Caco-2 (cell line): ENCODE data around the gene NWD2. TPM values are rescaled to one million over a fixed set of nuclear protein-coding genes. Genes with fewer than 3 reads are reported as not detected.

Experiments
- BruUV-seq: library from RNA; stranded (reverse); fragments of 400-500 nt; replicated peaks from 2 replicates; lab custom pipeline; 2021; lab: Mats Ljungman, UMichigan
- CTCF ChIA-PET: fragments of 300-600 bp; sonication (Branson Sonifier 250); formaldehyde crosslinking; loops from one replicate; lab custom pipeline; 2022; ENCODE audit warnings: antibody characterized with exemption; lab: Charles Lee
- POLR2A ChIA-PET: fragments of 300-600 bp; sonication (Branson Sonifier 250); formaldehyde crosslinking; loops from one replicate; lab custom pipeline; 2022; ENCODE audit warnings: antibody characterized with exemption; lab: Charles Lee
- DNase-seq, 2 experiments: peaks; one replicate each; pipeline versions ENCODE4 v3.0.0 to v3.0.0-alpha.2; 2020 to 2022
- H3K27me3 ChIP-seq: replicated peaks from 2 replicates; pipeline ENCODE4 v1.6.0; 2011; ENCODE audit warnings: low read length; ENCODE audit not compliant: control insufficient read depth, insufficient read depth
- H3K36me3 ChIP-seq: 2 replicates; pipeline ENCODE4 v1.5.1; 2011; ENCODE audit warnings: low read length; ENCODE audit not compliant: control insufficient read depth, insufficient read depth
- H3K4me1 ChIP-seq: fragments of 250-450 bp; sonication (Bioruptor Pico); 2 replicates; pipeline ENCODE4 v1.5.1; 2020; ENCODE audit warnings: mild to moderate bottlenecking
- H3K4me3 ChIP-seq: 2 replicates; pipeline ENCODE4 v1.5.1; 2011; ENCODE audit warnings: low read depth, mild to moderate bottlenecking, control low read depth, low read length
- H3K9me3 ChIP-seq: fragments of 250-450 bp; sonication (Bioruptor Pico); 2 replicates; pipeline ENCODE4 v1.5.1; 2020; ENCODE audit warnings: mild to moderate bottlenecking, moderate library complexity
- H3K27ac Mint-ChIP-seq: one replicate; pipeline ENCODE4 v1.8.0; 2022; ENCODE audit warnings: mixed read lengths; ENCODE audit not compliant: unreplicated experiment
- H3K27me3 Mint-ChIP-seq: one replicate; pipeline ENCODE4 v1.8.0; 2022; ENCODE audit warnings: mixed read lengths; ENCODE audit not compliant: insufficient read depth, unreplicated experiment
- H3K36me3 Mint-ChIP-seq: one replicate; pipeline ENCODE4 v1.8.0; 2022; ENCODE audit warnings: mild to moderate bottlenecking, mixed read lengths; ENCODE audit not compliant: insufficient read depth, unreplicated experiment
- H3K4me1 Mint-ChIP-seq: one replicate; pipeline ENCODE4 v1.8.0; 2022; ENCODE audit warnings: low read depth, mixed read lengths; ENCODE audit not compliant: unreplicated experiment
- H3K4me3 Mint-ChIP-seq: one replicate; pipeline ENCODE4 v1.8.0; 2022; ENCODE audit warnings: mild to moderate bottlenecking, moderate library complexity, mixed read lengths; ENCODE audit not compliant: unreplicated experiment
- H3K9me3 Mint-ChIP-seq: one replicate; pipeline ENCODE4 v1.8.0; 2022; ENCODE audit warnings: mixed read lengths; ENCODE audit not compliant: unreplicated experiment
- intact Hi-C: fragments of 100-400 bp; cut with micrococcal nuclease; formaldehyde crosslinking; loops from one replicate; pipeline ENCODE4 v1.10.0; 2022; ENCODE audit not compliant: unreplicated experiment
- total RNA-seq: library from RNA; stranded (reverse); gene quantifications from 2 replicates; pipeline ENCODE4 v1.2.3, GENCODE V29; 2022
- TF ChIP-seq, protein P1 (sequence below), 2 experiments: fragments of 200-600 bp in 1 of 2; IDR thresholded peaks; 1 replicate in 1 of 2; 2 replicates in 1 of 2; pipeline versions ENCODE4 v1.5.1 to v1.8.0; 2011 to 2022; ENCODE audit warnings: antibody characterized with exemption in 1 of 2, control low read depth in 1 of 2, inconsistent platforms in 1 of 2, low read depth in 1 of 2, low read length in 1 of 2, mild to moderate bottlenecking in 1 of 2, moderate library complexity in 1 of 2; ENCODE audit not compliant: insufficient read depth in 1 of 2, severe bottlenecking in 1 of 2, unreplicated experiment in 1 of 2

Gene NWD2
- total RNA-seq, 1 experiment from 2014 or later, result not detected

DNA sequence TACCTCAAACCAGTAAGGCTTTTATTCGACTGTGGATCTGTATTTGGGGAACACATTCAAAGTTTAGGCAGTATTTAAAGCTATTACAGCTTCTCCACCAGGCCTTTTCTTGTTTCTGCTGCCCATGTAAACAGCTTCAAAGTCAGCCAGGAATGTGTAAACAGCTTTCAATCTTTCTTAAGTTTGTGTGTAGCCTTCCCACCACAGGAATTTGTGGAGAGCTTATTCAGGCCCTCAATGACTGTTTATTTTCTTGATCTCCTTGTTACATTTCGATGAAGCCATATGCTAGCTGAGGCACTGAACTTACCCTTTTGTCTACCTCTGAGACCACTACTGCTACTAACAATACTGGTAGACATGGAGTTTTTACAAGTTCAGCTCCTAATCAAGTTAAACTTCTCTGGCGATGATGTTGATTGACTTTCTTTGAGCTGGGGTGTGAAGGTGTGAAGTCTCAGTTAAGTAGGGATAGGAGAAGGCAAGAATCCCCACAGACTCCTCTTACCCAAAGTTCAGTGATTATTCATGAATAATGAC lies 72.6 kb downstream of the NWD2 start:
- H3K9me3 ChIP-seq, result no peaks in the 10 kb centered on the region
- Mint-ChIP-seq H3K27ac (no peak overlapping the region), H3K4me3 (no peak overlapping the region), H3K27me3 (no peaks in the 10 kb centered on the region), H3K4me1 (no peaks in the 10 kb centered on the region), H3K9me3 (no peaks in the 10 kb centered on the region), H3K36me3 (no peaks in the 10 kb centered on the region)
- intact Hi-C loops, result no loop called here
- CTCF ChIA-PET, result no interaction called here
- POLR2A ChIA-PET, result no interaction called here
- no peak overlapping the region for H3K4me3 ChIP-seq
- TF ChIP-seq, protein P1, sequence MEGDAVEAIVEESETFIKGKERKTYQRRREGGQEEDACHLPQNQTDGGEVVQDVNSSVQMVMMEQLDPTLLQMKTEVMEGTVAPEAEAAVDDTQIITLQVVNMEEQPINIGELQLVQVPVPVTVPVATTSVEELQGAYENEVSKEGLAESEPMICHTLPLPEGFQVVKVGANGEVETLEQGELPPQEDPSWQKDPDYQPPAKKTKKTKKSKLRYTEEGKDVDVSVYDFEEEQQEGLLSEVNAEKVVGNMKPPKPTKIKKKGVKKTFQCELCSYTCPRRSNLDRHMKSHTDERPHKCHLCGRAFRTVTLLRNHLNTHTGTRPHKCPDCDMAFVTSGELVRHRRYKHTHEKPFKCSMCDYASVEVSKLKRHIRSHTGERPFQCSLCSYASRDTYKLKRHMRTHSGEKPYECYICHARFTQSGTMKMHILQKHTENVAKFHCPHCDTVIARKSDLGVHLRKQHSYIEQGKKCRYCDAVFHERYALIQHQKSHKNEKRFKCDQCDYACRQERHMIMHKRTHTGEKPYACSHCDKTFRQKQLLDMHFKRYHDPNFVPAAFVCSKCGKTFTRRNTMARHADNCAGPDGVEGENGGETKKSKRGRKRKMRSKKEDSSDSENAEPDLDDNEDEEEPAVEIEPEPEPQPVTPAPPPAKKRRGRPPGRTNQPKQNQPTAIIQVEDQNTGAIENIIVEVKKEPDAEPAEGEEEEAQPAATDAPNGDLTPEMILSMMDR (IDR thresholded peaks at IDR 0.05; ENCODE audit: insufficient read depth in 1 of 2, low read depth in 1 of 2, low read length in 1 of 2, severe bottlenecking in 1 of 2, unreplicated experiment in 1 of 2), result no peak
- no peaks in the 10 kb centered on the region for H3K36me3 ChIP-seq
- no peaks in the 10 kb centered on the region for H3K4me1 ChIP-seq
- no peak for DNase-seq
- no TSS peak for BruUV-seq
- H3K27me3 ChIP-seq, result no peaks in the 10 kb centered on the region

DNA sequence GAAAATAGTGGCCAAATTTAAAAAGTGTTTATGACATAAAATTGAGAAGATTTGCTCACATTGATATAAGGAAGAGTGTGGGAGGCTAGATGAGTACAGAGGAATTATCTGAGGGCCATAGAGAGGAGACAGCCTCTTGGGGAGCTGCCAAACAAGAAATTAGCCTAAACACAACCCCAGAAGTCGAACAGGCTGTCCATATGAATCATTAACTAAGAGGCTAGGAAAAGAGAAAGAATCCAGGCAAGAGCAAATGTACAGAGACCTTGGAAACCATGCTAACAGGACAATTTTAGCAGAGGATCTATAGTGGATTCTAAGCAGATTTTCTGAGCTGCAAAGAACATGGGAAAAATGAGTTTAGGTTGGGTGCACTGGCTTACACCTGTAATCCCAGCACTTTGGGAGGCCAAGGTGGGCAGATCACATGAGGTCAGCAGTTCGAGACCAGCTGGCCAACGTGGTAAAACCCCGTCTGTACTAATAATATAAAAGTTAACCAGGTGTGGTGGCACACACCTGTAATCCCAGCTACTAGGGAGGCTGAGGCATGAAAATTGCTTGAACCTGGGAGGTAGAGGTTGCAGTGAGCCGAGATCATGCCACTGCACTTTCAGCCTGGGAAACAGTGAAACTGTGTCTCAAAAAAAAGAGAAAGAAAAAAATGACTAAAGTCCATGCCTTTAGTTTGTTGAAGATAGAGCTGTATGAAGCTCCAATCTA lies 76.1 kb downstream of the NWD2 start:
- Mint-ChIP-seq H3K36me3 (no peaks in the 10 kb centered on the region), H3K4me3 (no peak overlapping the region), H3K4me1 (no peaks in the 10 kb centered on the region), H3K27me3 (peaks cover 8% of the 10 kb centered on the region), H3K9me3 (no peaks in the 10 kb centered on the region), H3K27ac (no peak overlapping the region)
- intact Hi-C loops, result no loop called here
- TF ChIP-seq, protein P1 (IDR thresholded peaks at IDR 0.05; ENCODE audit: insufficient read depth in 1 of 2, low read depth in 1 of 2, low read length in 1 of 2, severe bottlenecking in 1 of 2, unreplicated experiment in 1 of 2), result no peak
- no peak for DNase-seq
- Histone ChIP-seq H3K27me3 (no peaks in the 10 kb centered on the region), H3K4me1 (no peaks in the 10 kb centered on the region), H3K36me3 (no peaks in the 10 kb centered on the region), H3K9me3 (no peaks in the 10 kb centered on the region), H3K4me3 (no peak overlapping the region)
- ChIA-PET CTCF (no interaction called here), POLR2A (no interaction called here)
- no TSS peak for BruUV-seq

DNA sequence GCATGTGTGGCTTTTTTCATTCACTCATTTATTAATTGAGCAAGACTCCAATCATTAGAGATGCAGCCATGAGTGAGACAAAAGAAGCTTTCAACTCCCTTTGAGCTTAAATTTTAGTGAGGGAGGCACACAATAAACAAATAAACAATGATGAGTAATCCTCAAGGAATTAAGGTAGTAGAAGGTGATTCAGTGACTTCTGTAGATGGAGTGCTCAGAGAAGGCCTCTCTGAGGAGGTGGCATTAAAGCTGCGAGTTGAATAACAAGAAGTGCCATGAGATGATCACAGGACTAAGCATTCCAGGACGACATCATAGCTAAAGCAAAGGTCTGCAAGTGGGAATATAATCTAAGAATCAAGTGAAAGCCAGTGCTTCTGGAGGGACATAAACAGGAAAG lies 77.6 kb downstream of the NWD2 start:
- intact Hi-C loops, result no loop called here
- TF ChIP-seq, protein P1 (IDR thresholded peaks at IDR 0.05; ENCODE audit: insufficient read depth in 1 of 2, low read depth in 1 of 2, low read length in 1 of 2, severe bottlenecking in 1 of 2, unreplicated experiment in 1 of 2), result no peak
- Mint-ChIP-seq H3K9me3 (no peaks in the 10 kb centered on the region), H3K4me1 (no peaks in the 10 kb centered on the region), H3K36me3 (no peaks in the 10 kb centered on the region), H3K27ac (no peak overlapping the region), H3K27me3 (peaks cover 8% of the 10 kb centered on the region), H3K4me3 (no peak overlapping the region)
- H3K27me3 ChIP-seq, result no peaks in the 10 kb centered on the region
- no peaks in the 10 kb centered on the region for H3K9me3 ChIP-seq
- H3K4me3 ChIP-seq, result no peak overlapping the region
- H3K36me3 ChIP-seq, result no peaks in the 10 kb centered on the region
- ChIA-PET CTCF (interaction anchor here (0.6 kb wide), 1 partner anchor 50 kb away, joined by 3 read pairs; no protein-coding TSS in a partner anchor), POLR2A (interaction anchor here (0.6 kb wide), 1 partner anchor 158 kb away, joined by 3 read pairs; no protein-coding TSS in a partner anchor)
- no peaks in the 10 kb centered on the region for H3K4me1 ChIP-seq
- BruUV-seq, result no TSS peak
- no peak for DNase-seq
